Esophagus muscularis mucosa (tissue), 4 donors: ENCODE data around the gene NDUFAF5. TPM values are rescaled to one million over a fixed set of nuclear protein-coding genes. Genes with fewer than 3 reads are reported as not detected.
"Not testable (repeated sequence)": the region's sequence is repeated elsewhere in the genome, so short reads cannot be mapped to it uniquely, and the experiment has no call there.

Experiments
- DNase-seq: peaks from one replicate; pipeline ENCODE4 v3.0.0-alpha.2; 2017; ENCODE audit errors: extremely low spot score
- H3K27ac ChIP-seq, 4 donors: fragments of 200-600 bp; sonication (generic); replicated peaks in 1 of 4; 1 replicate in 3 of 4; 2 replicates in 1 of 4; pipeline ENCODE4 v1.5.1; 2016 to 2019; ENCODE audit warnings: mild to moderate bottlenecking in 1 of 4
- H3K27me3 ChIP-seq, 4 donors: fragments of 200-600 bp; sonication (generic); one replicate each; pipeline versions ENCODE4 v1.5.1 to v1.6.0; 2016 to 2019
- H3K36me3 ChIP-seq, 4 donors: fragments of 200-600 bp; sonication (generic); one replicate each; pipeline ENCODE4 v1.5.1; 2016 to 2019
- H3K4me1 ChIP-seq, 4 donors: fragments of 200-600 bp; sonication (generic); one replicate each; pipeline ENCODE4 v1.5.1; 2016 to 2019
- H3K4me3 ChIP-seq, 4 donors: fragments of 200-600 bp; sonication (generic); 1 replicate in 2 of 4; 2 replicates in 2 of 4; pipeline ENCODE4 v1.5.1; 2016 to 2019; ENCODE audit warnings: mild to moderate bottlenecking in 4 of 4, moderate library complexity in 1 of 4
- H3K9me3 ChIP-seq, 4 donors: fragments of 200-600 bp; sonication (generic); 1 replicate in 3 of 4; 2 replicates in 1 of 4; pipeline ENCODE4 v1.5.1; 2016 to 2019
- EP300 ChIP-seq: sonication (generic); formaldehyde crosslinking; IDR thresholded peaks from one replicate; pipeline ENCODE4 v1.6.1; 2017; ENCODE audit warnings: antibody characterized with exemption
- POLR2A ChIP-seq: fragments of 450-650 bp; IDR thresholded peaks from one replicate; pipeline ENCODE4 v1.6.1; 2017; ENCODE audit warnings: antibody characterized with exemption, moderate library complexity, mild to moderate bottlenecking, low read depth
- POLR2AphosphoS5 ChIP-seq, 2 donors: sonication (generic); formaldehyde crosslinking; IDR thresholded peaks; one replicate each; pipeline ENCODE4 v1.6.1; 2017; ENCODE audit warnings: antibody characterized with exemption in 2 of 2
- WGBS: methylation state at CpG from one replicate; pipeline ENCODE4 v1.1.5; 2018; 5-methylcytosine and 5-hydroxymethylcytosine counted together
- intact Hi-C: fragments of 100-400 bp; cut with DNase I; formaldehyde crosslinking; loops from one replicate; pipeline ENCODE4 v1.15.1; 2023
- total RNA-seq, 4 donors: library from RNA; depleted of rRNA; stranded (reverse); fragments of >200 nt; gene quantifications; one replicate each; pipeline versions ENCODE4 v1.1.0 to v1.2.1, GENCODE V29; 2016
- TF ChIP-seq, protein P1 (sequence below), 3 experiments: fragments of 200-600 bp in 2 of 3; fragments of 450-650 bp in 1 of 3; sonication (generic) in 2 of 3; IDR thresholded peaks; one replicate each; pipeline ENCODE4 v1.5.1; 2017 to 2019; ENCODE audit warnings: antibody characterized with exemption in 3 of 3, mild to moderate bottlenecking in 2 of 3, moderate library complexity in 1 of 3

The NDUFAF5 gene, protein sequence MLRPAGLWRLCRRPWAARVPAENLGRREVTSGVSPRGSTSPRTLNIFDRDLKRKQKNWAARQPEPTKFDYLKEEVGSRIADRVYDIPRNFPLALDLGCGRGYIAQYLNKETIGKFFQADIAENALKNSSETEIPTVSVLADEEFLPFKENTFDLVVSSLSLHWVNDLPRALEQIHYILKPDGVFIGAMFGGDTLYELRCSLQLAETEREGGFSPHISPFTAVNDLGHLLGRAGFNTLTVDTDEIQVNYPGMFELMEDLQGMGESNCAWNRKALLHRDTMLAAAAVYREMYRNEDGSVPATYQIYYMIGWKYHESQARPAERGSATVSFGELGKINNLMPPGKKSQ
- 10 to 100 TPM; 11.9 to 23.3 (median 19.1) TPM for total RNA-seq

DNA sequence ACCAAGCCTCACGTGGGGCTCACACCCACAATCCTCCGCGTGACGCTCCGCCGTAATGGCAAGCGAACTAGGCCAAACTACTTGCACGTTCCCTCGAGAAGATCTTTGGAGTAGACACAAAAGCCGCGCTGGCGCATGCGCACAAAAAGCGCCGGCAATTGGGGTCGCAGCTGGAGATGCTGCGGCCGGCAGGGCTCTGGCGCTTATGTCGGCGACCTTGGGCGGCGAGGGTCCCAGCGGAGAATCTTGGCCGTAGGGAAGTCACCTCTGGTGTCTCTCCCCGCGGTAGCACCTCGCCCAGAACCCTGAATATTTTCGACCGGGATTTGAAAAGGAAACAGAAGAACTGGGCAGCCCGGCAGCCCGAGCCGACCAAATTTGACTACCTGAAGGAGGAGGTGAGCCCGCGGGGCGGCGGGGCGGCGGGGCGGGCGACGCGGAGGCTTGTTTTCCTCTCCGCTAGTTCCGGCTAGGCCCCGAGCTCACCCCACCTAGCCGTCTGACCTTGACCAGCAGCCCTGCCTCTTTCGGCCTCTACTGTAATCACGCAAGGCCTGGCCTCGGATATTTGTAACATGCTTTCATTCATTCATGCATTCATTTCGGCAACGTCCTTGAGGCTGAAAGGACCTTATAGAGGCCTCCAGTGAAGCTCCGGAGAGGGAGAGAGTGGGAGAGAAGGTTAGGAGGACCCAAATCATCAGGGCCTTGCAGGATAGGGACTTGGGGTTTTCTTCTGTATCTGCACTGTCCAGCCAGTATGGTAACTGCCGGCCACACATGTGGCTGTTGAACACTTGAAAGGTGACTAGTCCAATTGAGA lies at the start of gene NDUFAF5, which contains the start of gene ESF1:
TSS of gene NDUFAF5 (plus strand) at position 136 of the 823 bp plus-strand sequence. CDS start at position 177, 41 bp downstream.
TSS of gene ESF1 (minus strand) at position 27 of the 823 bp plus-strand sequence. CDS start 1,779 bp downstream, outside the sequence.
- TF ChIP-seq, protein P1, sequence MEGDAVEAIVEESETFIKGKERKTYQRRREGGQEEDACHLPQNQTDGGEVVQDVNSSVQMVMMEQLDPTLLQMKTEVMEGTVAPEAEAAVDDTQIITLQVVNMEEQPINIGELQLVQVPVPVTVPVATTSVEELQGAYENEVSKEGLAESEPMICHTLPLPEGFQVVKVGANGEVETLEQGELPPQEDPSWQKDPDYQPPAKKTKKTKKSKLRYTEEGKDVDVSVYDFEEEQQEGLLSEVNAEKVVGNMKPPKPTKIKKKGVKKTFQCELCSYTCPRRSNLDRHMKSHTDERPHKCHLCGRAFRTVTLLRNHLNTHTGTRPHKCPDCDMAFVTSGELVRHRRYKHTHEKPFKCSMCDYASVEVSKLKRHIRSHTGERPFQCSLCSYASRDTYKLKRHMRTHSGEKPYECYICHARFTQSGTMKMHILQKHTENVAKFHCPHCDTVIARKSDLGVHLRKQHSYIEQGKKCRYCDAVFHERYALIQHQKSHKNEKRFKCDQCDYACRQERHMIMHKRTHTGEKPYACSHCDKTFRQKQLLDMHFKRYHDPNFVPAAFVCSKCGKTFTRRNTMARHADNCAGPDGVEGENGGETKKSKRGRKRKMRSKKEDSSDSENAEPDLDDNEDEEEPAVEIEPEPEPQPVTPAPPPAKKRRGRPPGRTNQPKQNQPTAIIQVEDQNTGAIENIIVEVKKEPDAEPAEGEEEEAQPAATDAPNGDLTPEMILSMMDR (IDR thresholded peaks at IDR 0.05), result no peak
- TF ChIP-seq POLR2AphosphoS5 (IDR thresholded peaks at IDR 0.05), result peak; percentile 89 to 99
- no peak for TF ChIP-seq EP300
- TF ChIP-seq POLR2A, result no peak
- no peaks in the 10 kb centered on the region for H3K27me3 ChIP-seq
- intact Hi-C loops, result no loop called here
- H3K27ac ChIP-seq, result peak within 1 kb of the TSS; percentile 85 to 90 (median 88)
- peak; percentile 97 for DNase-seq
- 0% methylated on average over 15 of the region's 54 CpGs for WGBS
- H3K4me3 ChIP-seq, result peak within 1 kb of the TSS; percentile 72 to 84 (median 78)
- H3K9me3 ChIP-seq, result no peaks in the 10 kb centered on the region
- H3K4me1 ChIP-seq, result peaks cover 20 to 53% (median 39%) of the 10 kb centered on the region in 4 donors
- peaks cover 0 to 52% (median 28%) of the 10 kb centered on the region in 4 donors for H3K36me3 ChIP-seq

DNA sequence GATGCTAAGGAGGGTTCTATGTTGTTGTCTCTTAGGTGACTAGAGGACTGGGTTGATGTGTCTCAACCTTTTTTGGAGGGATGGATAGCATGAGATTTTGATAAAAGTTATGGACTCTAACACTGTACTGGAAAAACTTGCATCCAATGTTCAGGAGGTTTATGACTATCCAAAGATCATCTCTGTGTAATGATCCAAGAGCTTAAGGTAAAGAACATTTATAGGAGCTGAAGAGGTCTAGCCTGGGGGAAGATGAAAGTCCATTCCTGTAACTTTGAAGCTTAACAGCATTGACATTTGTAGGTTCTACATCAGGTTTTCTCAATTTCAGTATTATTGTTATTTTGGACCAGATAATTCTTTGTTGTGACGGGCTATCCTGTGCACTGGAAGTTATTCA lies 49.0 kb upstream of the NDUFAF5 start:
- Histone ChIP-seq H3K27ac (peak overlapping the region; percentile 68 to 83 (median 80)), H3K9me3 (peaks cover 0 to 7% (median 3%) of the 10 kb centered on the region in 4 donors), H3K4me3 (no peak overlapping the region), H3K4me1 (peaks cover 9 to 50% (median 39%) of the 10 kb centered on the region in 4 donors), H3K27me3 (no peaks in the 10 kb centered on the region), H3K36me3 (peaks cover 0 to 32% (median 18%) of the 10 kb centered on the region in 4 donors)
- DNase-seq, result no peak
- TF ChIP-seq, protein P1 (IDR thresholded peaks at IDR 0.05), result no peak
- TF ChIP-seq EP300 (no peak), POLR2AphosphoS5 (IDR thresholded peaks at IDR 0.05) (no peak), POLR2A (no peak)
- WGBS, result 95% methylated on average over 1 of the region's 1 CpG
- intact Hi-C loops, result no loop called here

DNA sequence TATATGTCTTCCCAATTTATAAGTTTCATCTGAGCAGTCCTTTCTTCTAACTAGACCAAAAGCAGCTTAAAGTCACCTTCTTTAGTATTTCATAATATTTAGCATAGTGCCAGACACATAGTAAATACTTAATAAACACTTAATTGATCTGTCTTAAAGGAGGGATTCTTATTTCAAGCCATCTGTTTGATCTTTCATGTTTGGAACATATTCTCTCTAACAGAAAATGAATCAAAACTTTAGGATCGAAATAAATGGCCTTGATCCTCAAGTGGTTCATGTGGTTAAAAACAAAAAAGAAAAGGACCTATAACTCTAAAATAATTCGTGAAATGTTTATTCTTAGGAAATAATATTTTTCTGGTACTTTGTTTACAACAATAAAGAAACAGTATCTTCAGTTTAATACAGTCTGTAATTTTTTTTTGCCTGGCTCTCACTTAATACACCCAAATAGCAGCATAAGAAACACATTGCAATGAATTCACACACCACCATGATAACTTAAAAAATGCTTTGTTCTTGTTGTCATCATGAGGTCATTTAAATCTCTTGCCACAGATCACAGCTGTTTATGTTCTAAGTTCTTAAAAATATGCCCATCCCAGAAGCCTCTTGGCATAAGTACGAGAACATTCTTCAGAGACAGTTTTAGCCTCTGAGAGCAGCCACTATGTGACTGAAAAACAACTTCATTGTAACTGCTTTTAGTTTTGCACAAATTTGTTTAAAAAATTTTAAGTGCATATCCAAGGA lies 48.2 kb upstream of the NDUFAF5 start:
- peaks cover 0 to 30% (median 19%) of the 10 kb centered on the region in 4 donors for H3K36me3 ChIP-seq
- peaks cover 0 to 11% (median 4%) of the 10 kb centered on the region in 4 donors for H3K9me3 ChIP-seq
- DNase-seq, result no peak
- TF ChIP-seq, protein P1 (IDR thresholded peaks at IDR 0.05), result no peak
- TF ChIP-seq POLR2A, result no peak
- TF ChIP-seq EP300, result peak; percentile 19
- peak; percentile 30 to 76 for TF ChIP-seq POLR2AphosphoS5 (IDR thresholded peaks at IDR 0.05)
- intact Hi-C loops, result no loop called here
- H3K4me1 ChIP-seq, result peaks cover 9 to 50% (median 39%) of the 10 kb centered on the region in 4 donors
- peak overlapping the region in 1 of 4 donors; percentile 3 for H3K4me3 ChIP-seq
- no peaks in the 10 kb centered on the region for H3K27me3 ChIP-seq
- peak overlapping the region; percentile 68 to 83 (median 80) for H3K27ac ChIP-seq
- WGBS, result 46% methylated on average over 3 of the region's 3 CpGs

DNA sequence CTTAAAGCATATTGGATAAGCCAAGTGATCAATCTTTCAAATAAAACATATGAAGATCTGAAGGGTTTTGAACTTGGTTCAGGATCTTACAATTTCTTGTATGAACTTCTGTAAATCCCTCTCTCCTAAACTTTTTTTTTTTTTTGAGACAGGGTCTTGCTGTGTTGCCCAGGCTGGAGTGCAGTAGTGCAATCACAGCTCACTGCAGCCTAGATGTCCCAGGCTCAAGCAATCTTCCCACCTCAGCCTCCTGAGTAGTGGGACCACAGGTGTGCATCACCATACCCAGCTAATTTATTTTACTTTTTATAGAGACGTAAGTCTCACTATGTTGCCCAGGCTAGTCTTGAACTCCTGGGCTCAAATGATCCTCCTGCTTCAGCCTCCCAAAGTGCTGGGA lies 46.6 kb upstream of the NDUFAF5 start:
- DNase-seq, intact Hi-C loops, H3K27me3 ChIP-seq, H3K4me3 ChIP-seq: not testable (repeated sequence)
- WGBS, result 100% methylated on average over 1 of the region's 1 CpG
- peak overlapping the region; percentile 68 to 83 (median 80) for H3K27ac ChIP-seq
- H3K9me3 ChIP-seq, result peaks cover 0 to 11% (median 4%) of the 10 kb centered on the region in 4 donors
- peaks cover 9 to 50% (median 39%) of the 10 kb centered on the region in 4 donors for H3K4me1 ChIP-seq
- peaks cover 0 to 22% (median 10%) of the 10 kb centered on the region in 4 donors for H3K36me3 ChIP-seq
